CD1c-positive myeloid dendritic cell (primary cell): ENCODE measurements around the gene TKT.

ENCODE experiments used
- DNase-seq: peaks from one replicate; pipeline ENCODE4 v3.0.0-alpha.2; 2016; ENCODE audit errors: extremely low spot score

The TKT gene

GRCh38 chr3:53239800-53240199 is 16.0 kb downstream of the TKT start:
- peak; percentile 39 for DNase-seq

GRCh38 chr3:53238886-53239285 is 16.9 kb downstream of the TKT start:
- DNase-seq, result peak; percentile 32

DNA sequence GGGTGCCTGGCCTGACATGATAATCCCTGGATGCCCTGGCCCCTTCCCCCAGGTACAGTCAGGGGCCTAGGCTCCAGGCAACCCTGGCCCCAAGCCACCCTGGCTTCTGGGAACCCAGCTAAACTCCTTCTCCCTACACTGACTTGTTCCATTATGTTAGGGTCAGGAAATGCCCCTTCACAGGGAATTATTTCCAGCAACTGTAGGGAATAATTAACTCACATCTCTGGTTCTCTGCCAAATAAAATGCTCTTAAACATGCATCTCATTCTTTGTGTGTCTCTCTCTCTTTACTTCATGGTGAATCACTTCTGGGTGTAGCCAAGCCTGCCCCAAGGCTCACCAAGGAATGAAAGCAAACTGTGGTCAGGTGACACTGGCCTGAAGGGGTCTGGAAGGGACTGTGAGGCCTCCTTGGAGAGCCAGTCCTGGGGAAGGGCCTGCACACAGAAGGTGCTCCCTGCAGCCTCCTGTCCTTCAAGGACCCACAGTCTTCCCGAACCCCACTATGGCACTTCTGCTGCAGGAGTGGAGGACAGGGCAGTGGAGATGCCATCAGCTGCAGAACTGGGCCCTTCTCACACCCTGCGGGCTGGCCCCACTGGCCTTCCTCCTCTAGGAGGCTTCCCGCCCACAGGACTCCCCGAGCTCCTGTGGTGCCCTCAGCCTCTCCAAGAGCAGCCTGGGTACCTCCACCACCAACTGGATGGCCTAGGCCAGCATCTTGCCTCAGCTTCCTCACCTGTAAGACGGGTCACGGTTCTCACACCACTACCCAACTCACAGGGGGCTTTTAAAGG is 17.6 kb downstream of the TKT start:
- peak; percentile 17 for DNase-seq

- DNase-seq, result peak; percentile 64
Observed at GRCh38 chr3:53236112-53236841, 19.5 kb downstream of the TKT start.

DNA sequence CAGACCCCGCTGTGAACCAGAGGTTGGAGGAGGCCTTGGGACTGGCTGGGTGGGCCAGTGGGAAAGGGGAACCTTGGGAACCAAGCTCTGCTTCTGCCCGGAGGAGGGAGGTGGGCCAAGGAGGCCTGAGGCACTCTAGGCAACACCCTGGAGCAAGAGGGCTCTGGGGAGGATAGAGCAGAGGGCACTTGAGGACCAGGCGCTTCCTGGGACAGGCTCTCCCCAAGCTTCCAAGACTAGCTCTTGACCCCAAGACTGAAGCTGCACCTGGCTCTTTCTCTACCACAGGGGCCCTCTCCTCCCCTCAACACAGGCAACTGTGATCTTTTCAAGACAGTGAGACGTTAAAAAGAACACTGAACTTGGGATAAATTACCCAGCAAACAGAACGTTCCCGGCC is 20.3 kb downstream of the TKT start:
- DNase-seq, result no peak

DNA sequence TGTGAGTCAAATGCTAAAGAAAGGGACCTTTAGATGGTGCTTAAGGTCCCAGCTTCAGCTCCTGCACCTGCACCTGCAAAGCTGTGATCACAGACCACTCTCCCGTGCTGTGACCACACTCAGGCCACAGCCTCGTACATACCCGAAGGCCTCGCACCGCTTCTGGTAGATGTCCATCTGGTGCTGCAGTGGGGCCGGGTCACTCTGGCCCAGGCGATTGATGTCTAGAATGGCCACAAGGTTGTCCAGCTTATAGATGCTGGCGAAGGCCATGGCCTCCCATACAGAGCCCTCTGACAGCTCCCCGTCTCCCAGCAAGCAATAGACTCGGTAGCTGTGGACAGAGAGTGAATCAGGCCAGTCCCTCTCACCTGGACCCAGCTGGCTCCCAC is 21.0 kb downstream of the TKT start:
- no peak for DNase-seq

- no peak for DNase-seq
Observed at GRCh38 chr3:53234130-53234840, 21.5 kb downstream of the TKT start.

GRCh38 chr3:53232641-53233377 is 23.0 kb downstream of the TKT start:
- no peak for DNase-seq

- no peak for DNase-seq
Observed at GRCh38 chr3:53231532-53232511, 24.0 kb downstream of the TKT start.

DNA sequence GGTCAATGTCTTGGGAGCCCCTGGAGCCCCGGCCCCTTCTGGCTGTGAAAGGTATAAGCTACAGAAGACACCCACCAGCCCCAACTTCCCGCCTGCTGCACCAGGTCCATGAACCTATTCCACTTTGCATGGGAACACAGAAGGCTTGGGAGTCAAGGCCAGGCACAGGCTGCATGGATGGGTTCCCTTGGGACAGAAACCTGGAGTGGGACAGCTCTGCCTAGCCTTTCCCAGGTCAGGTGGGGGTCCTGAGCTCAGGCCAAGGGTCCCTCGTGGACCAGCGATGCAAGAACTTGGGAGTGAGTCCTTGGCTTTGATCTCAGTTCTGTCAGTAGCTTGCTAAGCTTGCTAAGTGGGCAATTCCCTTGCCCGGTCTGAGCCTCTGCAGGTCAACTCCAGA is 25.0 kb downstream of the TKT start:
- no peak for DNase-seq

DNA sequence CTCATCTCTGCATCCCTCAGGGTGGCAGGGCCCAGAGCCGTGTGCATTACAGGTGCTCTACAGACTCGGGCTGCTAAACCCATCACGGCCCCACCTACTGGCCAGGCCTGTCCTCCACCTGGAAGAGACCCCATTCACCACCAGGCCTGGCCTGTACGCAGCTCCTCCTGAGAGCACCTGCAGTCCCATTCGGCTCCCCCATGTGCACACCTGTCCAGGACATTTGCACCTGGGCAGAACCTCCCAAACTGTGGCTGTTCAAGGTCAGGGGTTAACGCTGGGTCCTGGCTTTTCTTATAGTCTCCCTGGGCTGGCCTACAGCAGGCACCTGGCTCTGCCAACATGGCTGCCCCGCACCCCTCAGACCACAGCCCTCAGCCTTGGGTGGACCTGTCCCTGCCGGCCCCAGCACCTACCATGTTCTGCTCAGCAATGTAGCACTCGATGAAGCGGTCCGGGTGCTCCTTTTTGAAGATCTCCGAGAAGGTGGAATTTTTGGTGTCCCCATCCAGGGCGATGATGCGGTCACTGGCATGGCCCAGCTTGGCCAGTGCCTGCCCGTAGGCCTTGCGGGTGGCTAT is 25.7 kb downstream of the TKT start:
- no peak for DNase-seq

DNA sequence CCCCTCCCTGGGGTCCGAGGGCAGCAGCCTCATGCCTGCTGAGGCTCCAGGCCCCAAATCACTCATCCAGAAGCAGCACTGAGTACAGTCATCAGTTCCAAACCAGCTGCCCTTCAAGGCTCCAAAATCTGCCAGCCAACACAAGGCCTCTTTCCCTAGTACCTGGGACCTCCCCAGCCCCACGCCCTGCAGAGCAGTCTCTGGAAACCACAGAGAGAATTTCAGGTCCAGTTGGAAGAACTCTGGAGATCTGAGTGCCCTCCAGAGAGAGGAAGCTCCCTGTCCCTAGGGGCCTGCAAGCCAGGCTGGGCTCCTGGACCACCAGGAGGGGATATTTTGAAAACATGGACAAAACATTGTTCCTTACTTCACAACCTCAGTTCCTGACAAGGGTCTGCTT is 26.2 kb downstream of the TKT start:
- DNase-seq, result no peak

DNA sequence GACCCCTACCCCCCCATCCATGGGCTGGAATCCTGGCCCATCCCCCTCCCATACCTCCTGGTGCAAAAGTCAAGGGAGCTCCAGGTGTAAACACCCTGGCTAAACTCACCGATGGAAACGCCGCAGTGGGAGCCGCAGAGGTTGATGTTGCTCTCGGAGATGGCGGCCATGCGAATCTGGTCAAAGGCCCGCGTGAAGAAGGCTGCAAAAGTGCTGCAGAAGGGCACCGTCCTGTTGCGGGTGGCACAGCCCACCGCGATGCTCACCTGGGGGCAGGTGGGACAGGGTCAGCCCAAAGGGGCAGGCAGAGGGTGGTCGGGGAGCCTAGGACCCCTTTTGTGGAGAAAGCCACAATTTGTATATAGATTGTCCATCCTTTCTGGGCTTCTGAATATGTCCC is 26.7 kb downstream of the TKT start:
- no peak for DNase-seq

DNA sequence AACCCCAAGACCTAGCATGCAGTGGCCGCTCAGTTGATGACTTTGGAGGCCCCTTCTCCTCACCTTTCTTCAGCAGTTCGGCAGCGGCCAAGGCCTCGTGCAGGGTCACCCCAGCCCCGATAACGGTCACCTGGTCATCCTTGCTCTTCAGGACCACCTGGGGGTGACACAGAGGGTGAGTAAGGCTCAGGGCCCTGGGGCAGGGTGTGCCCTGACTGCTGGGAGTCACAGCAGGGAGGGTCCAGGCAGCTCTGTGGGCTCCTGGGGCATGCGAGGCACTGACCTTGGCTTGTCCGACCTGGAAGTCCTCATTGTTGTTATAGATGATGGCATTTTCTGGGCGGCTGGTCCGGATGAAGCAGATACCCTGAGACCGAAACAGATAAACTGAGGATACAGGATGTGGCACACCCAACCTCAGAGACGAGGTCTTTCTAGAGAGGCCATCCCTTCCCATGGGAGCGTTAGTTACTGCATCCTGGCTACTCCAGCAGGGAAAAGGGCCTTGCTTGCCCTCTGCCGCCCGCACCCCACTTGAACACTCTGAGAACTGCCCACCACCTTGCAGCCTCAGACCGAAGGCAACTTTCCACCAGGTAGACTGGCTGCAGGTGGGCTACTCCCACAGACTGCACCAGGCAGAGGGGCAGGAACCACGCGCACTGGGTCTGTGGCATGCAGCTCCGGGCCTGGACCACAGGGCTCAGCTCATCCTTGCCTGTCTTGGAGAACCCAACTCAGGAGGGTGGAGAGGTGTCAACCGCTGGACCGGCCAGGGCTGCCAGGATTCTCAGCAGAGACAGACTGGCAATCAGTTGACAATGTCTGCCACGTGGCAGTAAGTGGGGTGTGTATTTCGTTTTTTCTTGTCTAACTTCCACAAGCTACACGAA is 27.6 kb downstream of the TKT start:
- DNase-seq, result no peak

DNA sequence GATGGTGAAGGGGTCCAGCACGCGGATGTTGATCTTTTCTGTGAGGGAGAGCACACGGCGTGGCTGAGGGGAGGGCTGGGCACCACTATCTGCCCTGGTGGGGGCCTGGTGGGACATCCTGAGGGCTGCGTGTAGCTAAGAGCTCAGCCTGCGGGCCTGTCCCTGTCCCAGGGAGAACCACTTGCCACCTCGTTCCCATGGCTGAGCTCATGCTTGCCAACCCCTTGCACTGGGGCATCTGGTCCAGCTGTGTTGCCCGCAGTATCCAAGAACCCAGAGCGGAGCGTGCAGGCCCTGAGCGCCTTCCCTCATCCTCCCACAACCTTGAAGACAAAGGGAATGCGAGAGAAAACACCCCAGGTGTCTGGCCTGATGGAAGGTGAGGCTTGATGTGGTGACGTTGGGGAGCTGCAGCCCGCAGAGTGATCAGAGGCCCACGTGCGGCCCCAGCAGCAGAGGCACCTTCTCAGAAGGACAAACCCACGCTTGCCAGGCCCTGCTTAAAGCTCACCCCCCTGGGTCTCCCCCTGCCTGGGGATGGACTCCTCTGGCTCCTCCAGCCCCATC is 28.9 kb downstream of the TKT start:
- DNase-seq, result no peak

GRCh38 chr3:53226142-53226840 is 29.5 kb downstream of the TKT start:
- DNase-seq, result no peak

- DNase-seq, result no peak
Observed at GRCh38 chr3:53225651-53226050, 30.2 kb downstream of the TKT start.

- DNase-seq, result no peak
Observed at GRCh38 chr3:53225181-53225580, 30.6 kb downstream of the TKT start.
